DMS114 treated with DMSO at 0.1 percent for 48 hours (cell line): ENCODE data around the gene CTBP1.

Source experiments
- DNase-seq: peaks from one replicate; lab custom pipeline; 2025; ENCODE audit not compliant: unreplicated experiment; lab: John Stamatoyannopoulos, UW

Gene CTBP1

GRCh38 chr4:1250921-1251772 lies 2.2 kb upstream of the CTBP1 start:
- no peak for DNase-seq

GRCh38 chr4:1250527-1250812 lies 1.5 kb upstream of the CTBP1 start:
- DNase-seq = no peak

GRCh38 chr4:1249731-1250526 lies 999 bp upstream of the CTBP1 start:
- DNase-seq = no peak

GRCh38 chr4:1249148-1249730 lies 309 bp upstream of the CTBP1 start:
- DNase-seq = peak; percentile 42

GRCh38 chr4:1247864-1248244 lies 1.1 kb downstream of the CTBP1 start:
- no peak for DNase-seq

GRCh38 chr4:1246901-1247863 lies 1.7 kb downstream of the CTBP1 start:
- DNase-seq = no peak

- DNase-seq = no peak
Measured at GRCh38 chr4:1246111-1246881, 2.6 kb downstream of the CTBP1 start.

GRCh38 chr4:1245481-1246051 lies 3.4 kb downstream of the CTBP1 start:
- no peak for DNase-seq

- DNase-seq = no peak
Measured at GRCh38 chr4:1244978-1245471, 3.9 kb downstream of the CTBP1 start.

- no peak for DNase-seq
Measured at GRCh38 chr4:1244081-1244977, 4.6 kb downstream of the CTBP1 start.

- no peak for DNase-seq
Measured at GRCh38 chr4:1243451-1244080, 5.4 kb downstream of the CTBP1 start.

- no peak for DNase-seq
Measured at GRCh38 chr4:1242506-1243450, 6.2 kb downstream of the CTBP1 start.

GRCh38 chr4:1241936-1242505 lies 6.9 kb downstream of the CTBP1 start:
- no peak for DNase-seq

- no peak for DNase-seq
Measured at GRCh38 chr4:1241466-1241935, 7.4 kb downstream of the CTBP1 start.

- no peak for DNase-seq
Measured at GRCh38 chr4:1240721-1241465, 8.0 kb downstream of the CTBP1 start.

GRCh38 chr4:1239950-1240307 lies 9.0 kb downstream of the CTBP1 start:
- DNase-seq = no peak
